Liver (tissue), 9 donors: ENCODE results near the gene ATP6V1F. TPM values are rescaled to one million over a fixed set of nuclear protein-coding genes. Genes with fewer than 3 reads are reported as not detected.

ENCODE experiments used
- DNase-seq: peaks from one replicate; pipeline ENCODE4 v3.0.0-alpha.2; 2017; ENCODE audit warnings: low spot score
- H3K27ac ChIP-seq, 2 donors: one replicate each; pipeline ENCODE4 v1.7.0; 2013; ENCODE audit warnings: inconsistent platforms in 2 of 2, low read length in 2 of 2, control low read depth in 1 of 2, low read depth in 1 of 2, mild to moderate bottlenecking in 1 of 2
- H3K27me3 ChIP-seq, 4 donors: one replicate each; pipeline versions ENCODE4 v1.6.1 to v1.7.0; 2013; ENCODE audit warnings: low read length in 3 of 4, inconsistent platforms in 1 of 4, mild to moderate bottlenecking in 1 of 4, moderate library complexity in 1 of 4; ENCODE audit not compliant: control insufficient read depth in 4 of 4, insufficient read depth in 4 of 4
- H3K36me3 ChIP-seq, 4 donors: one replicate each; pipeline versions ENCODE4 v1.6.1 to v1.7.0; 2013; ENCODE audit warnings: low read length in 3 of 4, mild to moderate bottlenecking in 3 of 4, low read depth in 1 of 4, moderate library complexity in 1 of 4; ENCODE audit not compliant: control insufficient read depth in 4 of 4, insufficient read depth in 3 of 4
- H3K4me1 ChIP-seq, 4 donors: one replicate each; pipeline versions ENCODE4 v1.6.1 to v1.7.0; 2013; ENCODE audit warnings: low read length in 3 of 4, mild to moderate bottlenecking in 3 of 4, moderate library complexity in 1 of 4; ENCODE audit not compliant: control insufficient read depth in 4 of 4, insufficient read depth in 4 of 4
- H3K4me3 ChIP-seq, 3 donors: one replicate each; pipeline versions ENCODE4 v1.6.1 to v1.7.0; 2013; ENCODE audit warnings: low read length in 3 of 3, control low read depth in 1 of 3, low read depth in 1 of 3, mild to moderate bottlenecking in 1 of 3
- H3K9ac ChIP-seq, 2 donors: one replicate each; pipeline ENCODE4 v1.7.0; 2013; ENCODE audit warnings: low read length in 2 of 2, mild to moderate bottlenecking in 2 of 2, moderate library complexity in 2 of 2, control low read depth in 1 of 2, low read depth in 1 of 2
- H3K9me3 ChIP-seq, 4 donors: one replicate each; pipeline versions ENCODE4 v1.6.1 to v1.7.0; 2013; ENCODE audit warnings: low read length in 3 of 4; ENCODE audit not compliant: control insufficient read depth in 4 of 4
- ATF3 ChIP-seq: IDR thresholded peaks from 2 replicates; pipeline ENCODE4 v1.6.1; 2016; ENCODE audit warnings: antibody characterized with exemption
- EGR1 ChIP-seq, 2 donors: IDR thresholded peaks; 2 replicates each; pipeline ENCODE4 v1.6.1; 2016 to 2018; ENCODE audit warnings: antibody characterized with exemption in 2 of 2, low read depth in 2 of 2
- FOXA1 ChIP-seq: IDR thresholded peaks from 2 replicates; pipeline ENCODE4 v1.6.1; 2016; ENCODE audit warnings: antibody characterized with exemption
- FOXA2 ChIP-seq: IDR thresholded peaks from 2 replicates; pipeline ENCODE4 v1.6.1; 2016; ENCODE audit warnings: antibody characterized with exemption
- GABPA ChIP-seq, 2 donors: IDR thresholded peaks in 1 of 2; conservative IDR thresholded peaks in 1 of 2; 2 replicates each; pipeline ENCODE4 v1.6.1; 2016; ENCODE audit warnings: antibody characterized with exemption in 2 of 2, mild to moderate bottlenecking in 1 of 2, moderate library complexity in 1 of 2
- HNF4A ChIP-seq, 2 donors: conservative IDR thresholded peaks; 2 replicates each; pipeline ENCODE4 v1.6.1; 2016; ENCODE audit warnings: antibody characterized with exemption in 2 of 2, mild to moderate bottlenecking in 2 of 2
- HNF4G ChIP-seq: IDR thresholded peaks from 2 replicates; pipeline ENCODE4 v1.6.1; 2016; ENCODE audit warnings: antibody characterized with exemption
- JUND ChIP-seq, 2 donors: IDR thresholded peaks; 2 replicates each; pipeline ENCODE4 v1.6.1; 2016; ENCODE audit warnings: antibody characterized with exemption in 2 of 2
- MAX ChIP-seq: IDR thresholded peaks from 2 replicates; pipeline ENCODE4 v1.6.1; 2016; ENCODE audit warnings: antibody characterized with exemption
- NR2F2 ChIP-seq: IDR thresholded peaks from 2 replicates; pipeline ENCODE4 v1.6.1; 2016; ENCODE audit warnings: antibody characterized with exemption
- RAD21 ChIP-seq, 2 donors: IDR thresholded peaks; 2 replicates each; pipeline ENCODE4 v1.6.1; 2016; ENCODE audit warnings: antibody characterized with exemption in 2 of 2, mild to moderate bottlenecking in 2 of 2
- RXRA ChIP-seq, 2 donors: IDR thresholded peaks; 2 replicates each; pipeline ENCODE4 v1.6.1; 2017 to 2018; ENCODE audit warnings: antibody characterized with exemption in 2 of 2, mild to moderate bottlenecking in 1 of 2
- SP1 ChIP-seq: IDR thresholded peaks from 2 replicates; pipeline ENCODE4 v1.6.1; 2018; ENCODE audit warnings: antibody characterized with exemption, mild to moderate bottlenecking
- TAF1 ChIP-seq: conservative IDR thresholded peaks from 2 replicates; pipeline ENCODE4 v1.6.1; 2016; ENCODE audit warnings: antibody characterized with exemption, mild to moderate bottlenecking
- YY1 ChIP-seq: IDR thresholded peaks from 2 replicates; pipeline ENCODE4 v1.6.1; 2016; ENCODE audit warnings: antibody characterized with exemption, mild to moderate bottlenecking
- ZBTB33 ChIP-seq: IDR thresholded peaks from 2 replicates; pipeline ENCODE4 v1.6.1; 2016; ENCODE audit warnings: antibody characterized with exemption
- WGBS: extraction: QIAGEN DNeasy Blood & Tissue Kit; methylation state at CpG from one replicate; pipeline ENCODE4 v1.1.7; 2013; 5-methylcytosine and 5-hydroxymethylcytosine counted together
- polyA plus RNA-seq, 2 donors: library from polyadenylated mRNA; stranded (reverse) in 1 of 2; unstranded in 1 of 2; fragments of 200-250 nt in 1 of 2; fragments of >200 nt in 1 of 2; fragmentation: Nextera tagmentation in 1 of 2; extraction: Ambion mirVana in 1 of 2; gene quantifications; one replicate each; pipeline versions ENCODE4 v1.2.1 to v1.2.3, GENCODE V29; 2013 to 2015
- total RNA-seq, 2 donors: library from RNA; depleted of rRNA; stranded (reverse); fragments of >200 nt; gene quantifications; one replicate each; pipeline ENCODE4 v1.2.3, GENCODE V29; 2014
- TF ChIP-seq, protein P1 (sequence below): fragments of 150-350 bp; IDR thresholded peaks from 2 replicates; pipeline ENCODE4 v1.5.1; 2017; ENCODE audit warnings: improper control_type of control experiment, low read depth, low read length; ENCODE audit not compliant: missing input control
- donor health status: healthy.
- donor health status: healthy.
- donor health status: healthy.
- donor health status: healthy.
- donor health status: healthy.

The ATP6V1F gene
- total and polyA plus RNA-seq, 4 donors: 23.1 to 111 (median 47.1) TPM

GRCh38 chr7:128880791-128881457 is 18.3 kb downstream of the ATP6V1F start:
- H3K27me3 ChIP-seq: no peaks in the 10 kb centered on the region
- no peaks in the 10 kb centered on the region for H3K9me3 ChIP-seq
- no peak overlapping the region for H3K4me3 ChIP-seq
- H3K27ac ChIP-seq: no peak overlapping the region
- H3K36me3 ChIP-seq: no peaks in the 10 kb centered on the region
- peaks cover 0 to 7% (median 0%) of the 10 kb centered on the region in 4 donors for H3K4me1 ChIP-seq
- no peak for DNase-seq
- TF ChIP-seq ATF3 (no peak), TAF1 (no peak), ZBTB33 (no peak), HNF4G (no peak), HNF4A (conservative IDR thresholded peaks at IDR 0.05) (no peak), EGR1 (IDR thresholded peaks at IDR 0.05; ENCODE audit: low read depth in 2 of 2) (no peak), NR2F2 (no peak), MAX (no peak), RXRA (IDR thresholded peaks at IDR 0.05) (no peak), RAD21 (IDR thresholded peaks at IDR 0.05) (no peak), FOXA2 (no peak), SP1 (no peak), GABPA (IDR thresholded peaks at IDR 0.05 in 1 of 2, conservative IDR thresholded peaks at IDR 0.05 in 1 of 2) (no peak), JUND (IDR thresholded peaks at IDR 0.05) (no peak)
- no peak overlapping the region for H3K9ac ChIP-seq
- 74% methylated on average over 11 of the region's 11 CpGs for WGBS

DNA sequence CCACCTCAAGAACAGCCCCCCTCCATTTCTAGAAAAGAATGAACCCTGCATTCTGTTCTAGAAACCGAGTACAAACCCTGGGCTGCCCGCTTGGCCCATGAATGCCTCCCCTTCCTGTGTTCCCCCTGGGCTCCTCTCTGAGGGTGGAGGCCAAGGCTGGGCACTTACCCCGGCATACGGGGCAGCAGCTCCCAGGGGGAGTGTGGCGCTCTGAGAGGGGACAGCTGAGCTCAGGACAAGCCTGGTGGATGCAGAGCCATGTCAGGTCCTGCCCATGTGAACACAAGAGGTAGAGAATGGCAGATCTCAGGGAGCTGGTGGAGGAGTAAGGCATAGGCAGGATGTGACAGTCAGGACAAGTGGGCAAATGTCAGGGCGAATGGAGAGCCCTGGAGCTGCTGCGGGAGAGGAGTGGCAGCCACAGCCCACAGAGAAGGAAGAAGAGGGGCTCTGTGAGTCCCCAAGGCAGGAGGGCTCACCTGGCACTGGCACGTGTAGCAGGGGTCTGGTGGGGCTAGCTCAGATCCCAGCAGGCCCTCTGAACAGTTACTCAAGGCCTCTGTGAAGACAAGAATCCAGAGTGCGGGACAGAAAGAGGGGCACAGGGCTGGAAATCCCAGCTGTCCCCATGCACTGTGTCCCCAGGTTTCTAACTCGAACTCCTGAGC is 18.9 kb downstream of the ATP6V1F start:
- TF ChIP-seq YY1 (no peak), RAD21 (IDR thresholded peaks at IDR 0.05) (no peak), ATF3 (no peak), NR2F2 (no peak), GABPA (IDR thresholded peaks at IDR 0.05 in 1 of 2, conservative IDR thresholded peaks at IDR 0.05 in 1 of 2) (no peak), EGR1 (IDR thresholded peaks at IDR 0.05; ENCODE audit: low read depth in 2 of 2) (no peak), MAX (no peak), TAF1 (no peak), SP1 (no peak), RXRA (IDR thresholded peaks at IDR 0.05) (no peak), HNF4G (no peak), HNF4A (conservative IDR thresholded peaks at IDR 0.05) (no peak), FOXA1 (no peak)
- TF ChIP-seq, protein P1, sequence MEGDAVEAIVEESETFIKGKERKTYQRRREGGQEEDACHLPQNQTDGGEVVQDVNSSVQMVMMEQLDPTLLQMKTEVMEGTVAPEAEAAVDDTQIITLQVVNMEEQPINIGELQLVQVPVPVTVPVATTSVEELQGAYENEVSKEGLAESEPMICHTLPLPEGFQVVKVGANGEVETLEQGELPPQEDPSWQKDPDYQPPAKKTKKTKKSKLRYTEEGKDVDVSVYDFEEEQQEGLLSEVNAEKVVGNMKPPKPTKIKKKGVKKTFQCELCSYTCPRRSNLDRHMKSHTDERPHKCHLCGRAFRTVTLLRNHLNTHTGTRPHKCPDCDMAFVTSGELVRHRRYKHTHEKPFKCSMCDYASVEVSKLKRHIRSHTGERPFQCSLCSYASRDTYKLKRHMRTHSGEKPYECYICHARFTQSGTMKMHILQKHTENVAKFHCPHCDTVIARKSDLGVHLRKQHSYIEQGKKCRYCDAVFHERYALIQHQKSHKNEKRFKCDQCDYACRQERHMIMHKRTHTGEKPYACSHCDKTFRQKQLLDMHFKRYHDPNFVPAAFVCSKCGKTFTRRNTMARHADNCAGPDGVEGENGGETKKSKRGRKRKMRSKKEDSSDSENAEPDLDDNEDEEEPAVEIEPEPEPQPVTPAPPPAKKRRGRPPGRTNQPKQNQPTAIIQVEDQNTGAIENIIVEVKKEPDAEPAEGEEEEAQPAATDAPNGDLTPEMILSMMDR: no peak
- no peak for DNase-seq
- Histone ChIP-seq H3K4me1 (peaks cover 0 to 7% (median 0%) of the 10 kb centered on the region in 4 donors), H3K27me3 (no peaks in the 10 kb centered on the region), H3K4me3 (no peak overlapping the region), H3K9ac (no peak overlapping the region), H3K27ac (no peak overlapping the region), H3K36me3 (no peaks in the 10 kb centered on the region), H3K9me3 (no peaks in the 10 kb centered on the region)
- WGBS: 91% methylated on average over 10 of the region's 10 CpGs
